GM12865 (cell line): ENCODE measurements around the gene STARD13.
"Not testable (repeated sequence)": the region's sequence is repeated elsewhere in the genome, so short reads cannot be mapped to it uniquely, and the experiment has no call there.

Experiments
- DNase-seq: peaks from one replicate; pipeline ENCODE4 v3.0.0; 2010; ENCODE audit warnings: low read depth
- H3K4me3 ChIP-seq: 2 replicates; pipeline ENCODE4 v1.5.1; 2011; ENCODE audit warnings: mild to moderate bottlenecking, low read depth, low read length, control low read depth
- TF ChIP-seq, protein P1 (sequence below): IDR thresholded peaks from 2 replicates; pipeline ENCODE4 v1.5.1; 2011; ENCODE audit warnings: low read length, control low read depth, low read depth, inconsistent platforms; ENCODE audit not compliant: insufficient read depth; ENCODE audit errors: missing control alignments

Gene STARD13

DNA sequence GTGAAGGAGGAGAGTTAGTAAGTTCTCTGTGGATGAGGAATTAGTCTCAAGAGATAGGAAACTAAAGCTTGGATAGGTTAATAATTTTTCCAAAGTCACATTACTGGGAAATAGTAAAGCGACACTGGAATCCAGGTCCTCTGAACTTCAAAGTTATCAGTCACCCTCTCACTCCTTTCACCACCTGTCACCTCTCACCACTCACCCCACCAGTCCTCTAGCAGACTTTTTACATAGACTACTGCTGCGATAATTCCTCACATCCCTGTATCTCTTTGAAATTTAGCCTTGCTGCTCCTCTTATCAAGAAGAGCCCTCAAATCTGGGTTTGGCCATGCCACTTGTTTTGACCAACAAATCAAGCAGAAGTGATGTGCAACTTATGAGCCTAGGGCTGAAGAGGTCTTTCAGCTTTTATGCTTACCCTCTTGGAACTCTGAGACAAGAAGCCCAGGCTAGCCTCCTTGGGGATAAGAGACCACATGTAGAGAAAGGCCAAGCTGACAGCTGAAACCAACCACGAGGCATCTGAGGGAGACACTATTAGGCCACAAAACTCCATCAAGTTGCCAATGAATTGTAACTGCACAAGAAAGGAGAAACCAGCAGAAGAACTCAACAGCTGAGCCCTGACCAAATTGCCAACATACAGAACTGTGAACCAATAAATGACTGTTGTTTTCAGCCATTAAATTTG, 41.2 kb downstream of the STARD13 start:
- TF ChIP-seq, protein P1, sequence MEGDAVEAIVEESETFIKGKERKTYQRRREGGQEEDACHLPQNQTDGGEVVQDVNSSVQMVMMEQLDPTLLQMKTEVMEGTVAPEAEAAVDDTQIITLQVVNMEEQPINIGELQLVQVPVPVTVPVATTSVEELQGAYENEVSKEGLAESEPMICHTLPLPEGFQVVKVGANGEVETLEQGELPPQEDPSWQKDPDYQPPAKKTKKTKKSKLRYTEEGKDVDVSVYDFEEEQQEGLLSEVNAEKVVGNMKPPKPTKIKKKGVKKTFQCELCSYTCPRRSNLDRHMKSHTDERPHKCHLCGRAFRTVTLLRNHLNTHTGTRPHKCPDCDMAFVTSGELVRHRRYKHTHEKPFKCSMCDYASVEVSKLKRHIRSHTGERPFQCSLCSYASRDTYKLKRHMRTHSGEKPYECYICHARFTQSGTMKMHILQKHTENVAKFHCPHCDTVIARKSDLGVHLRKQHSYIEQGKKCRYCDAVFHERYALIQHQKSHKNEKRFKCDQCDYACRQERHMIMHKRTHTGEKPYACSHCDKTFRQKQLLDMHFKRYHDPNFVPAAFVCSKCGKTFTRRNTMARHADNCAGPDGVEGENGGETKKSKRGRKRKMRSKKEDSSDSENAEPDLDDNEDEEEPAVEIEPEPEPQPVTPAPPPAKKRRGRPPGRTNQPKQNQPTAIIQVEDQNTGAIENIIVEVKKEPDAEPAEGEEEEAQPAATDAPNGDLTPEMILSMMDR = no peak
- no peak for DNase-seq
- H3K4me3 ChIP-seq = no peak overlapping the region

DNA sequence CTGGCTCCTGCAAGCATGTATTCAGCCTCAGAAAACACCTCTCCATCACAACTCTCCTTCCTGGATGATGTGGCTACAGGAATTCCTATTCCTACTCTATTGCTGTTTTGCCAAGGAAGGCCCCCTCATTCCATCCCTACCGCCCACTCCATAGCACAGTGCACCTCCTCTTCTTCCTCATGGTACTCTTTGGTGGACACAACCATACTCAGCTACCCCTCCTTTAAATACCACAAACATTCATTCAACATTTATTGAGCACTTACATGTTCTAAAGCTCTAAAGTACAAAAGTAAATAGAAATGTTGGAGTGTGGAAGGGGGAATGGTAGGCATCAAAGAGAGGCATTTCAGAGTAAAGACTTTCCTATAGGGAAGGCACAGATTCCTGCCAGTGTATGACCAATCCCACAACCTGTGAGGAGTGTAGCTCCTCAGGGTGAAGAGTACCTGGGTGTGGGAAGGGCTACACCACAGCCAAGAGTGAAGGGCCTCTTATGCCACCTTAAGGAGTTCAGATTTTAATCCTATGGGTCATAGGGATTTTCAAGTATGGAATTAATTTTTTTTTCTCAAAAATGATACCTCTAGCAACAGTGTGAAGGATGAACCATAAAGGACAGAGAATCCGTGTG, 42.5 kb downstream of the STARD13 start:
- DNase-seq = no peak
- H3K4me3 ChIP-seq = no peak overlapping the region
- TF ChIP-seq, protein P1 = no peak

DNA sequence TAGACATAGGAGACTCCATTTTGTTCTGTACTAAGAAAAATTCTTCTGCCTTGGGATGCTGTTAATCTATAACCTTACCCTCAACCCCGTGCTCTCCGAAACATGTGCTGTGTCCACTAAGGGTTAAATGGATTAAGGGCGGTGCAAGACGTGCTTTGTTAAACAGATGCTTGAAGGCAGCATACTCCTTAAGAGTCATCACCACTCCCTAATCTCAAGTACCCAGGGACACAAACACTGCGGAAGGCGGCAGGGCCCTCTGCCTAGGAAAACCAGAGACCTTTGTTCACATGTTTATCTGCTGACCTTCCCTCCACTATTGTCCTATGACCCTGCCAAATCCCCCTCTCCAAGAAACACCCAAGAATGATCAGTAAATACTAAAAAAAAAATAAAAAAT, 43.2 kb downstream of the STARD13 start:
- H3K4me3 ChIP-seq, DNase-seq: not testable (repeated sequence)

DNA sequence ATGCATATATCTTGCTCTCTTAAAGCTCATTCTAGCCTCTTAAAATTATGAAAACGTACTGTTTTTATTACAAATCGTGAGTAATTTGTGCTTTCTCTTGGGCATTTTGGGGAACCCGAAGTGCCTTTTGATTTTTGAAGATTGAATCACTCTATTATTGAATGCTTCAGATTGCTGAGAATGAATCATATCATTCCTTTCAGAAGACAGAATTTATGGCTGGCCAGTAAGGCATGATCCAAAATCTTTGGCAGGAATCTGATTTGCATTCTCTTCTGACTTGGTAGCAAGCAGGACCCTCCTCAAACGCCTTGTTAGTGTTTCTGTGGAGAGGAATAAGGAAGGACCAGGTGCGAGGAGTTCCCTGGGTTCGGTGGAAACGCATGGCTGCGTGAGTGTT, 49.5 kb downstream of the STARD13 start:
- TF ChIP-seq, protein P1 = no peak
- no peak for DNase-seq
- no peak overlapping the region for H3K4me3 ChIP-seq

DNA sequence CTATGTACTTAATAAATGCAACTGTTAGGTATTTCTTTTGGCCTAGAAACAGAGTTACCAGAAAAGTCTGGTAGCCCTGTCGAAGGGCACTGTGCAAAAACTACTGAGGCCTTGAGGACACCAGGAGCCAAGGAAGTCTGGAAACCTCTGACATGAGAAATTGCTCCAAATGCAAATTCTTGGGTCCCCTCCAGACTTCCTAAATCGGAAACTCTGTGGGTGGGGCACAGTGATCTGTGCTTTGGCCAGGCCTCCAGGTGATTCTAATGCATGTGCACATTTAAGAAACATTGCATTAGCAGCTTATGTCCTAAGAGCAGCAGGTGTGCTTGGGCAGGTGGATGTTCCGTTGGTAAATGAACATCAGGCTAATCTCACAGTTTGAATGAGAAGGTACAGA, 50.0 kb downstream of the STARD13 start:
- no peak overlapping the region for H3K4me3 ChIP-seq
- DNase-seq = no peak
- TF ChIP-seq, protein P1 = no peak

DNA sequence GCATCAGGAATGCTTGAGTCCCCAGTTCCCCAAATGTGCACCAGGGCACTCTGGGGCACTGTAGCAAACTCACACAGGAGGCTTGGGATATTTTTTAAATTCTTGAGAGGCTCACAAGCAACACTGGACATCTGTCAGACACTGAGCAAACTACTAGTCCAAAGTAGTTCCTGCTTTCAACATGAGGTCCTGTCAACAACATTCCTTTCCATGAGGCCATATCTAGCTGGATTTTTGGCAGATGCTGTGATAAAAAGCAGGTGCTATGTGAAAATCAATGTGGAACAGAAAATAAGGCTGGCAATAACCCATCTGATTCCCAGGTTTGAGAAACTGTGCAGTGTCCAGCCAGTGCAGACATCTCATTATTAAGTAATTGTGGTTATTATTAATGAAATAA, 50.5 kb downstream of the STARD13 start:
- DNase-seq = no peak
- H3K4me3 ChIP-seq = no peak overlapping the region
- TF ChIP-seq, protein P1 = no peak

DNA sequence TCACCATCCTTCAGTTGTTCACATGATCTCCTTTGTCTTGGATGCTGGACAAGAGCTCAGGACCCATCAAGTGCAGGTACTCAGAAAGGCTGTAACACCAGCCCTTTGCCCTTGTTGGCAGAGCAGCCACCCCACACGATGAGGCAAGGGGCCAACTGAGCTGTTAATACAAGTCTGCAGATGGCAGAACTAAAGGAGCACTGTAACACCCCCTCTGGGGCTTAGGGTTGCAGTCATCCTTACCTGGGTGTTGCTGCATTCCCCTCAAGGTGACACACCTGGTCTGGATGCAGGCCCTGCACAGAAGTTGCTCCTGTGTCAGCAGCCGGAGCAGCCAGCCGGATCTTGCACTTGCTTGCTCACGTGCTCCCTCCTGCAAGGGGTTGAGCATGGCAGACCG, 52.0 kb downstream of the STARD13 start:
- DNase-seq = no peak
- no peak overlapping the region for H3K4me3 ChIP-seq
- TF ChIP-seq, protein P1 = no peak
